CD14-positive monocyte (primary cell): Measurements from ENCODE around the gene GPC6. TPM values are rescaled to one million over a fixed set of nuclear protein-coding genes. Genes with fewer than 3 reads are reported as not detected.

Source experiments
- DNase-seq, 3 donors: peaks; one replicate each; pipeline ENCODE4 v3.0.0-alpha.2; 2011 to 2022
- H2AFZ ChIP-seq: 2 replicates; pipeline ENCODE4 v1.6.0; 2012; ENCODE audit warnings: mild to moderate bottlenecking, low read depth, low read length, inconsistent platforms; ENCODE audit not compliant: insufficient read depth, poor library complexity, severe bottlenecking
- H3K27ac ChIP-seq, 2 donors: 1 replicate in 1 of 2; 2 replicates in 1 of 2; pipeline ENCODE4 v1.5.1; 2012 to 2013; ENCODE audit warnings: low read length in 2 of 2, control low read depth in 1 of 2, inconsistent platforms in 1 of 2, low read depth in 1 of 2, mild to moderate bottlenecking in 1 of 2
- H3K27me3 ChIP-seq, 2 donors: one replicate each; pipeline versions ENCODE4 v1.6.0 to v1.6.1; 2011 to 2013; ENCODE audit warnings: low read length in 2 of 2; ENCODE audit not compliant: control insufficient read depth in 2 of 2, insufficient read depth in 2 of 2
- H3K36me3 ChIP-seq, 2 donors: replicated peaks in 1 of 2; 1 replicate in 1 of 2; 2 replicates in 1 of 2; pipeline versions ENCODE4 v1.5.1 to v1.6.1; 2012 to 2013; ENCODE audit warnings: low read length in 2 of 2, control low read depth in 1 of 2, inconsistent platforms in 1 of 2, mild to moderate bottlenecking in 1 of 2; ENCODE audit not compliant: insufficient read depth in 2 of 2, control insufficient read depth in 1 of 2
- H3K4me1 ChIP-seq, 2 donors: 1 replicate in 1 of 2; 2 replicates in 1 of 2; pipeline versions ENCODE4 v1.5.1 to v1.6.1; 2012 to 2013; ENCODE audit warnings: low read length in 2 of 2, control low read depth in 1 of 2, inconsistent platforms in 1 of 2, mild to moderate bottlenecking in 1 of 2, moderate library complexity in 1 of 2; ENCODE audit not compliant: insufficient read depth in 2 of 2, control insufficient read depth in 1 of 2
- H3K4me2 ChIP-seq: replicated peaks from 2 replicates; pipeline ENCODE3; 2012; ENCODE audit warnings: low read length, moderate library complexity, mild to moderate bottlenecking; ENCODE audit not compliant: poor library complexity, severe bottlenecking; ENCODE audit errors: extremely low read depth
- H3K4me3 ChIP-seq, 3 experiments: fragments of 200-600 bp in 1 of 3; sonication (generic) in 1 of 3; replicated peaks in 1 of 3; 1 replicate in 2 of 3; 2 replicates in 1 of 3; pipeline ENCODE4 v1.5.1; 2011 to 2013; ENCODE audit warnings: low read length in 3 of 3, mild to moderate bottlenecking in 3 of 3, control low read depth in 2 of 3, low read depth in 2 of 3, inconsistent platforms in 1 of 3, moderate library complexity in 1 of 3
- H3K79me2 ChIP-seq: 2 replicates; pipeline ENCODE4 v1.6.0; 2012; ENCODE audit warnings: mild to moderate bottlenecking, control low read depth, inconsistent platforms, low read length, moderate library complexity; ENCODE audit not compliant: insufficient read depth
- H3K9ac ChIP-seq: 2 replicates; pipeline ENCODE4 v1.6.0; 2017; ENCODE audit warnings: low read length, mild to moderate bottlenecking; ENCODE audit not compliant: insufficient read depth, poor library complexity, severe bottlenecking
- H3K9me3 ChIP-seq, 2 donors: replicated peaks in 1 of 2; 1 replicate in 1 of 2; 2 replicates in 1 of 2; pipeline versions ENCODE4 v1.5.1 to v1.6.1; 2012 to 2013; ENCODE audit warnings: low read length in 2 of 2, control low read depth in 1 of 2; ENCODE audit not compliant: control insufficient read depth in 1 of 2, insufficient read depth in 1 of 2
- H4K20me1 ChIP-seq: 2 replicates; pipeline ENCODE4 v1.6.0; 2012; ENCODE audit warnings: mild to moderate bottlenecking, low read length, control low read depth, moderate library complexity; ENCODE audit not compliant: insufficient read depth
- H3K27ac Mint-ChIP-seq, 7 donors: one replicate each; pipeline ENCODE4 v1.8.0; 2020; ENCODE audit warnings: mild to moderate bottlenecking in 7 of 7, mixed read lengths in 7 of 7, moderate library complexity in 6 of 7, inconsistent platforms in 2 of 7
- H3K27me3 Mint-ChIP-seq, 3 donors: one replicate each; pipeline ENCODE4 v1.8.0; 2021 to 2022; ENCODE audit warnings: low read depth in 3 of 3, mild to moderate bottlenecking in 3 of 3, mixed read lengths in 3 of 3, moderate library complexity in 3 of 3, inconsistent platforms in 1 of 3
- H3K36me3 Mint-ChIP-seq, 2 donors: one replicate each; pipeline ENCODE4 v1.8.0; 2020; ENCODE audit warnings: mixed read lengths in 2 of 2, inconsistent platforms in 1 of 2, mild to moderate bottlenecking in 1 of 2
- H3K4me1 Mint-ChIP-seq: one replicate; pipeline ENCODE4 v1.8.0; 2020; ENCODE audit warnings: mild to moderate bottlenecking, mixed read lengths
- H3K4me3 Mint-ChIP-seq, 2 donors: one replicate each; pipeline ENCODE4 v1.8.0; 2020; ENCODE audit warnings: mild to moderate bottlenecking in 2 of 2, mixed read lengths in 2 of 2, moderate library complexity in 1 of 2
- H3K9me3 Mint-ChIP-seq, 7 donors: one replicate each; pipeline ENCODE4 v1.8.0; 2020 to 2022; ENCODE audit warnings: mixed read lengths in 7 of 7, mild to moderate bottlenecking in 6 of 7, moderate library complexity in 6 of 7, inconsistent platforms in 2 of 7
- CTCF ChIP-seq: fragments of 200-600 bp; IDR thresholded peaks from one replicate; pipeline ENCODE4 v1.8.0; 2022; ENCODE audit warnings: antibody characterized with exemption, mild to moderate bottlenecking
- WGBS: methylation state at CpG from one replicate; pipeline ENCODE4 v1.1.5; 2013; ENCODE audit warnings: missing lambda C conversion rate; ENCODE audit not compliant: insufficient coverage; 5-methylcytosine and 5-hydroxymethylcytosine counted together
- intact Hi-C, 2 donors: fragments of 100-400 bp; cut with micrococcal nuclease; formaldehyde crosslinking; loops; one replicate each; pipeline versions ENCODE4 v1.15.0 to v1.15.1; 2023
- polyA plus RNA-seq, 3 donors: library from polyadenylated mRNA; depleted of rRNA in 1 of 3; unstranded in 2 of 3; stranded (reverse) in 1 of 3; fragments of 300-500 nt in 2 of 3; fragments of >200 nt in 1 of 3; fragmentation: Illumina TruSeq in 2 of 3; gene quantifications; 1 replicate in 2 of 3; 2 replicates in 1 of 3; pipeline ENCODE4 v1.2.3, GENCODE V29; 2012 to 2021

The GPC6 gene
- polyA plus RNA-seq, 3 donors = not detected

- Histone ChIP-seq H2AFZ (no peak overlapping the region), H3K36me3 (no peaks in the 10 kb centered on the region), H3K27me3 (no peaks in the 10 kb centered on the region), H4K20me1 (no peaks in the 10 kb centered on the region), H3K27ac (no peak overlapping the region), H3K9ac (no peak overlapping the region), H3K4me1 (no peaks in the 10 kb centered on the region), H3K79me2 (no peaks in the 10 kb centered on the region), H3K4me2 (no peak overlapping the region), H3K9me3 (peaks cover 0 to 7% of the 10 kb centered on the region in 2 donors), H3K4me3 (no peak overlapping the region)
- no peak for TF ChIP-seq CTCF
- DNase-seq = no peak
- Mint-ChIP-seq H3K27me3 (no peaks in the 10 kb centered on the region), H3K27ac (no peak overlapping the region), H3K4me3 (no peak overlapping the region), H3K36me3 (no peaks in the 10 kb centered on the region), H3K9me3 (peaks cover 0 to 6% (median 2%) of the 10 kb centered on the region in 7 donors), H3K4me1 (no peaks in the 10 kb centered on the region)
- 83% methylated on average over 2 of the region's 7 CpGs for WGBS
- intact Hi-C loops = no loop called here
Measured at GRCh38 chr13:93646245-93646644, 419.6 kb downstream of the GPC6 start.

GRCh38 chr13:93649496-93649895 lies 422.9 kb downstream of the GPC6 start:
- intact Hi-C loops = no loop called here
- H4K20me1 ChIP-seq = no peaks in the 10 kb centered on the region
- TF ChIP-seq CTCF = no peak
- no peak overlapping the region for H3K27ac ChIP-seq
- Mint-ChIP-seq H3K27me3 (no peaks in the 10 kb centered on the region), H3K4me3 (no peak overlapping the region), H3K36me3 (no peaks in the 10 kb centered on the region), H3K4me1 (no peaks in the 10 kb centered on the region), H3K27ac (no peak overlapping the region), H3K9me3 (peaks cover 0 to 10% (median 2%) of the 10 kb centered on the region in 7 donors)
- no peak for DNase-seq
- no peak overlapping the region for H3K9ac ChIP-seq
- H3K27me3 ChIP-seq = no peaks in the 10 kb centered on the region
- H3K4me2 ChIP-seq = no peak overlapping the region
- H3K4me3 ChIP-seq = no peak overlapping the region
- H3K36me3 ChIP-seq = no peaks in the 10 kb centered on the region
- no peaks in the 10 kb centered on the region for H3K4me1 ChIP-seq
- no peaks in the 10 kb centered on the region for H3K79me2 ChIP-seq
- no CpG with 5 or more reads among the region's 2 CpGs for WGBS
- H3K9me3 ChIP-seq = peaks cover 0 to 11% of the 10 kb centered on the region in 2 donors
- H2AFZ ChIP-seq = no peak overlapping the region
